Activated CD4-positive, alpha-beta T cell treated with anti-CD3 and anti-CD28 coated beads, Interleukin-2, Interleukin-4, amounts not matched to agents 100 ng/mL and 50 ng/mL, durations not matched to agents 16 hours and 8 hours (primary cell): ENCODE data around the gene CCDC177.

Experiments used
- DNase-seq: peaks from one replicate; pipeline ENCODE4 v3.0.0-alpha.2; 2020; ENCODE audit warnings: low spot score

Gene CCDC177

GRCh38 chr14:69574263-69574953 is at the start of gene CCDC177:
CCDC177 (minus strand) TSS chr14:69574871; CDS start chr14:69573622, 1,249 bp downstream.
- peak; percentile 69 for DNase-seq

- no peak for DNase-seq
Observed at GRCh38 chr14:69624136-69624535, 49.5 kb upstream of the CCDC177 start.

GRCh38 chr14:69620981-69621380 is 46.3 kb upstream of the CCDC177 start:
- no peak for DNase-seq

- DNase-seq: no peak
Observed at GRCh38 chr14:69620211-69620611, 45.5 kb upstream of the CCDC177 start.

- DNase-seq: no peak
Observed at GRCh38 chr14:69619012-69619411, 44.3 kb upstream of the CCDC177 start.

- no peak for DNase-seq
Observed at GRCh38 chr14:69617796-69618195, 43.1 kb upstream of the CCDC177 start.

- DNase-seq: no peak
Observed at GRCh38 chr14:69616408-69616773, 41.7 kb upstream of the CCDC177 start.

- DNase-seq: peak; percentile 77
Observed at GRCh38 chr14:69615496-69616407, 41.1 kb upstream of the CCDC177 start.

GRCh38 chr14:69615121-69615495 is 40.4 kb upstream of the CCDC177 start:
- DNase-seq: no peak

GRCh38 chr14:69614592-69614991 is 39.9 kb upstream of the CCDC177 start:
- DNase-seq: no peak

GRCh38 chr14:69613312-69614073 is 38.8 kb upstream of the CCDC177 start:
- DNase-seq: no peak

- DNase-seq: no peak
Observed at GRCh38 chr14:69612783-69613130, 38.1 kb upstream of the CCDC177 start.

GRCh38 chr14:69612014-69612782 is 37.5 kb upstream of the CCDC177 start:
- peak; percentile 37 for DNase-seq

- DNase-seq: peak; percentile 89
Observed at GRCh38 chr14:69611172-69612013, 36.7 kb upstream of the CCDC177 start, which contains the start of gene SUSD6. SUSD6 (plus strand) TSS chr14:69611596; CDS start chr14:69658593, 46,997 bp downstream.

GRCh38 chr14:69610874-69611171 is 36.2 kb upstream of the CCDC177 start:
- DNase-seq: no peak

- DNase-seq: no peak
Observed at GRCh38 chr14:69610020-69610873, 35.6 kb upstream of the CCDC177 start.

GRCh38 chr14:69606258-69607184 is 31.9 kb upstream of the CCDC177 start:
- no peak for DNase-seq

GRCh38 chr14:69605738-69606137 is 31.1 kb upstream of the CCDC177 start:
- no peak for DNase-seq

GRCh38 chr14:69600304-69600891 is 25.7 kb upstream of the CCDC177 start:
- no peak for DNase-seq
